ENCODE measurements around the gene LOXHD1. TPM values are rescaled to one million over a fixed set of nuclear protein-coding genes. Genes with fewer than 3 reads are reported as not detected.

Gene LOXHD1
- total RNA-seq, 1 donor, result 0.63 TPM

GRCh38 chr18:46588971-46589660 lies 67.9 kb downstream of the LOXHD1 start:
- H3K4me3 ChIP-seq (ENCODE audit: low read length), result no peak overlapping the region
- H3K4me1 ChIP-seq (ENCODE audit: insufficient read depth, low read length), result no peaks in the 10 kb centered on the region
- H3K27me3 ChIP-seq (ENCODE audit: insufficient read depth, low read length), result no peaks in the 10 kb centered on the region
- no peaks in the 10 kb centered on the region for H3K9me3 ChIP-seq (ENCODE audit: low read depth, low read length)

GRCh38 chr18:46587600-46587999 lies 69.4 kb downstream of the LOXHD1 start:
- no peaks in the 10 kb centered on the region for H3K9me3 ChIP-seq (ENCODE audit: low read depth, low read length)
- no peaks in the 10 kb centered on the region for H3K27me3 ChIP-seq (ENCODE audit: insufficient read depth, low read length)
- no peaks in the 10 kb centered on the region for H3K4me1 ChIP-seq (ENCODE audit: insufficient read depth, low read length)
- no peak overlapping the region for H3K4me3 ChIP-seq (ENCODE audit: low read length)

- H3K4me3 ChIP-seq (ENCODE audit: low read length), result no peak overlapping the region
- no peaks in the 10 kb centered on the region for H3K27me3 ChIP-seq (ENCODE audit: insufficient read depth, low read length)
- no peaks in the 10 kb centered on the region for H3K4me1 ChIP-seq (ENCODE audit: insufficient read depth, low read length)
- H3K9me3 ChIP-seq (ENCODE audit: low read depth, low read length), result peaks cover 13% of the 10 kb centered on the region
Measured at GRCh38 chr18:46583711-46584110, 73.3 kb downstream of the LOXHD1 start.

GRCh38 chr18:46581648-46582047 lies 75.4 kb downstream of the LOXHD1 start:
- Histone ChIP-seq H3K4me1 (ENCODE audit: insufficient read depth, low read length) (no peaks in the 10 kb centered on the region), H3K4me3 (ENCODE audit: low read length) (no peak overlapping the region), H3K27me3 (ENCODE audit: insufficient read depth, low read length) (no peaks in the 10 kb centered on the region), H3K9me3 (ENCODE audit: low read depth, low read length) (peaks cover 13% of the 10 kb centered on the region)

- Histone ChIP-seq H3K4me3 (ENCODE audit: low read length) (no peak overlapping the region), H3K9me3 (ENCODE audit: low read depth, low read length) (peaks cover 13% of the 10 kb centered on the region), H3K4me1 (ENCODE audit: insufficient read depth, low read length) (no peaks in the 10 kb centered on the region), H3K27me3 (ENCODE audit: insufficient read depth, low read length) (no peaks in the 10 kb centered on the region)
Measured at GRCh38 chr18:46578987-46579386, 78.0 kb downstream of the LOXHD1 start.

GRCh38 chr18:46577546-46577945 lies 79.5 kb downstream of the LOXHD1 start:
- peaks cover 13% of the 10 kb centered on the region for H3K9me3 ChIP-seq (ENCODE audit: low read depth, low read length)
- H3K27me3 ChIP-seq (ENCODE audit: insufficient read depth, low read length), result no peaks in the 10 kb centered on the region
- H3K4me3 ChIP-seq (ENCODE audit: low read length), result no peak overlapping the region
- H3K4me1 ChIP-seq (ENCODE audit: insufficient read depth, low read length), result no peaks in the 10 kb centered on the region

- Histone ChIP-seq H3K4me3 (ENCODE audit: low read length) (no peak overlapping the region), H3K4me1 (ENCODE audit: insufficient read depth, low read length) (no peaks in the 10 kb centered on the region), H3K9me3 (ENCODE audit: low read depth, low read length) (peaks cover under 1% of the 10 kb centered on the region), H3K27me3 (ENCODE audit: insufficient read depth, low read length) (no peaks in the 10 kb centered on the region)
Measured at GRCh38 chr18:46575851-46576250, 81.2 kb downstream of the LOXHD1 start.

GRCh38 chr18:46574743-46575115 lies 82.3 kb downstream of the LOXHD1 start:
- no peaks in the 10 kb centered on the region for H3K27me3 ChIP-seq (ENCODE audit: insufficient read depth, low read length)
- no peaks in the 10 kb centered on the region for H3K4me1 ChIP-seq (ENCODE audit: insufficient read depth, low read length)
- no peaks in the 10 kb centered on the region for H3K9me3 ChIP-seq (ENCODE audit: low read depth, low read length)
- H3K4me3 ChIP-seq (ENCODE audit: low read length), result no peak overlapping the region

- H3K4me1 ChIP-seq (ENCODE audit: insufficient read depth, low read length), result no peaks in the 10 kb centered on the region
- H3K4me3 ChIP-seq (ENCODE audit: low read length), result no peak overlapping the region
- H3K9me3 ChIP-seq (ENCODE audit: low read depth, low read length), result no peaks in the 10 kb centered on the region
- no peaks in the 10 kb centered on the region for H3K27me3 ChIP-seq (ENCODE audit: insufficient read depth, low read length)
Measured at GRCh38 chr18:46574000-46574742, 82.8 kb downstream of the LOXHD1 start.

- Histone ChIP-seq H3K4me1 (ENCODE audit: insufficient read depth, low read length) (no peaks in the 10 kb centered on the region), H3K4me3 (ENCODE audit: low read length) (no peak overlapping the region), H3K27me3 (ENCODE audit: insufficient read depth, low read length) (no peaks in the 10 kb centered on the region), H3K9me3 (ENCODE audit: low read depth, low read length) (no peaks in the 10 kb centered on the region)
Measured at GRCh38 chr18:46573156-46573555, 83.9 kb downstream of the LOXHD1 start.

GRCh38 chr18:46571756-46572155 lies 85.3 kb downstream of the LOXHD1 start:
- no peaks in the 10 kb centered on the region for H3K27me3 ChIP-seq (ENCODE audit: insufficient read depth, low read length)
- no peaks in the 10 kb centered on the region for H3K4me1 ChIP-seq (ENCODE audit: insufficient read depth, low read length)
- H3K9me3 ChIP-seq (ENCODE audit: low read depth, low read length), result no peaks in the 10 kb centered on the region
- H3K4me3 ChIP-seq (ENCODE audit: low read length), result no peak overlapping the region

- H3K4me3 ChIP-seq (ENCODE audit: low read length), result no peak overlapping the region
- no peaks in the 10 kb centered on the region for H3K9me3 ChIP-seq (ENCODE audit: low read depth, low read length)
- H3K4me1 ChIP-seq (ENCODE audit: insufficient read depth, low read length), result no peaks in the 10 kb centered on the region
- H3K27me3 ChIP-seq (ENCODE audit: insufficient read depth, low read length), result no peaks in the 10 kb centered on the region
Measured at GRCh38 chr18:46570666-46571065, 86.4 kb downstream of the LOXHD1 start.

- no peaks in the 10 kb centered on the region for H3K27me3 ChIP-seq (ENCODE audit: insufficient read depth, low read length)
- H3K4me1 ChIP-seq (ENCODE audit: insufficient read depth, low read length), result no peaks in the 10 kb centered on the region
- no peak overlapping the region for H3K4me3 ChIP-seq (ENCODE audit: low read length)
- H3K9me3 ChIP-seq (ENCODE audit: low read depth, low read length), result no peaks in the 10 kb centered on the region
Measured at GRCh38 chr18:46570134-46570533, 86.9 kb downstream of the LOXHD1 start.

- H3K9me3 ChIP-seq (ENCODE audit: low read depth, low read length), result no peaks in the 10 kb centered on the region
- H3K4me3 ChIP-seq (ENCODE audit: low read length), result no peak overlapping the region
- H3K4me1 ChIP-seq (ENCODE audit: insufficient read depth, low read length), result no peaks in the 10 kb centered on the region
- no peaks in the 10 kb centered on the region for H3K27me3 ChIP-seq (ENCODE audit: insufficient read depth, low read length)
Measured at GRCh38 chr18:46569211-46569610, 87.8 kb downstream of the LOXHD1 start.

GRCh38 chr18:46567196-46567595 lies 89.8 kb downstream of the LOXHD1 start:
- no peaks in the 10 kb centered on the region for H3K4me1 ChIP-seq (ENCODE audit: insufficient read depth, low read length)
- no peaks in the 10 kb centered on the region for H3K9me3 ChIP-seq (ENCODE audit: low read depth, low read length)
- no peak overlapping the region for H3K4me3 ChIP-seq (ENCODE audit: low read length)

GRCh38 chr18:46566111-46566510 lies 90.9 kb downstream of the LOXHD1 start:
- no peaks in the 10 kb centered on the region for H3K27me3 ChIP-seq (ENCODE audit: insufficient read depth, low read length)
- no peak overlapping the region for H3K4me3 ChIP-seq (ENCODE audit: low read length)
- no peaks in the 10 kb centered on the region for H3K9me3 ChIP-seq (ENCODE audit: low read depth, low read length)
- no peaks in the 10 kb centered on the region for H3K4me1 ChIP-seq (ENCODE audit: insufficient read depth, low read length)

More at GRCh38 chr18:46567196-46567595, 89.8 kb downstream of the LOXHD1 start:
- H3K27me3 ChIP-seq (ENCODE audit: insufficient read depth, low read length), result no peaks in the 10 kb centered on the region

Measured in mononuclear cell (primary cell).